Fibroblast of mammary gland (primary cell): ENCODE data around the gene MMP14.

Experiments
- DNase-seq: peaks from one replicate; pipeline ENCODE4 v3.0.0-alpha.2; 2010; ENCODE audit warnings: low read depth
- H3K4me3 ChIP-seq: 2 replicates; pipeline ENCODE4 v1.5.1; 2011; ENCODE audit warnings: low read depth, mild to moderate bottlenecking, low read length, moderate library complexity; ENCODE audit not compliant: control insufficient read depth
- TF ChIP-seq, protein P1 (sequence below): conservative IDR thresholded peaks from 2 replicates; pipeline ENCODE4 v1.5.1; 2011; ENCODE audit warnings: low read depth, low read length, inconsistent platforms; ENCODE audit not compliant: control insufficient read depth, insufficient read depth

Gene MMP14

DNA sequence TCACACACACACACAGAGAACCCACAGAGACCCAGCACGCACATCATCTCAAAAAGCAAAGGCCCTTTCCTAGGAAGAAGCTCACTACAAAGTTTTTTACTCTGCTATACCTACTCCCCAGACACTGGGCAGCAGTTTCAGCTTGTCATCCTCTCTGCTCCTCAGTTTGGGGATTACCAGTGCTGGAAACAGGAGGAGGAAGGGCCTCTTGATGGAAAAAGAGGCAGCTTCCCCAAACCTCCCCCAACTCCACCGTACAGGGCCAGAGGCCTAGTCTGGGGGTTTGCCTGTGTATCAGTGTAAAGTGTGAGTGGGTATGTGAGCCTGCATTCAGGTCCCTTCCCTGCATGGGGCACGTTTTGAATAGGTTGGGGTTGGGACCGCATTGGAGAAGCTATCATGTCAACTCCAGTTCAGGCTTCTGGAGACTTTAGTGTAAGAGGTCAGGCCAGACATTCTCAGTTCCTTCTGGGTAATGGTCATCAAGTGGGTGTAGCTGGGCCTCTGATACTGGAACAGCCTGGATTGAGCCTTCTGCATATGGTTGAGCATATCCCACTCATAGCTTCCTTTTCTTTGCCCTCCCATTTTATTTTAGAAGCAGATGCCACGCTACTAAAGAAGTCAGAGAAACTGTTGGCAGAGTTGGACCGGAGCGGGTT, 47.8 kb downstream of the MMP14 start:
- DNase-seq = no peak
- no peak overlapping the region for H3K4me3 ChIP-seq
- TF ChIP-seq, protein P1, sequence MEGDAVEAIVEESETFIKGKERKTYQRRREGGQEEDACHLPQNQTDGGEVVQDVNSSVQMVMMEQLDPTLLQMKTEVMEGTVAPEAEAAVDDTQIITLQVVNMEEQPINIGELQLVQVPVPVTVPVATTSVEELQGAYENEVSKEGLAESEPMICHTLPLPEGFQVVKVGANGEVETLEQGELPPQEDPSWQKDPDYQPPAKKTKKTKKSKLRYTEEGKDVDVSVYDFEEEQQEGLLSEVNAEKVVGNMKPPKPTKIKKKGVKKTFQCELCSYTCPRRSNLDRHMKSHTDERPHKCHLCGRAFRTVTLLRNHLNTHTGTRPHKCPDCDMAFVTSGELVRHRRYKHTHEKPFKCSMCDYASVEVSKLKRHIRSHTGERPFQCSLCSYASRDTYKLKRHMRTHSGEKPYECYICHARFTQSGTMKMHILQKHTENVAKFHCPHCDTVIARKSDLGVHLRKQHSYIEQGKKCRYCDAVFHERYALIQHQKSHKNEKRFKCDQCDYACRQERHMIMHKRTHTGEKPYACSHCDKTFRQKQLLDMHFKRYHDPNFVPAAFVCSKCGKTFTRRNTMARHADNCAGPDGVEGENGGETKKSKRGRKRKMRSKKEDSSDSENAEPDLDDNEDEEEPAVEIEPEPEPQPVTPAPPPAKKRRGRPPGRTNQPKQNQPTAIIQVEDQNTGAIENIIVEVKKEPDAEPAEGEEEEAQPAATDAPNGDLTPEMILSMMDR = no peak

DNA sequence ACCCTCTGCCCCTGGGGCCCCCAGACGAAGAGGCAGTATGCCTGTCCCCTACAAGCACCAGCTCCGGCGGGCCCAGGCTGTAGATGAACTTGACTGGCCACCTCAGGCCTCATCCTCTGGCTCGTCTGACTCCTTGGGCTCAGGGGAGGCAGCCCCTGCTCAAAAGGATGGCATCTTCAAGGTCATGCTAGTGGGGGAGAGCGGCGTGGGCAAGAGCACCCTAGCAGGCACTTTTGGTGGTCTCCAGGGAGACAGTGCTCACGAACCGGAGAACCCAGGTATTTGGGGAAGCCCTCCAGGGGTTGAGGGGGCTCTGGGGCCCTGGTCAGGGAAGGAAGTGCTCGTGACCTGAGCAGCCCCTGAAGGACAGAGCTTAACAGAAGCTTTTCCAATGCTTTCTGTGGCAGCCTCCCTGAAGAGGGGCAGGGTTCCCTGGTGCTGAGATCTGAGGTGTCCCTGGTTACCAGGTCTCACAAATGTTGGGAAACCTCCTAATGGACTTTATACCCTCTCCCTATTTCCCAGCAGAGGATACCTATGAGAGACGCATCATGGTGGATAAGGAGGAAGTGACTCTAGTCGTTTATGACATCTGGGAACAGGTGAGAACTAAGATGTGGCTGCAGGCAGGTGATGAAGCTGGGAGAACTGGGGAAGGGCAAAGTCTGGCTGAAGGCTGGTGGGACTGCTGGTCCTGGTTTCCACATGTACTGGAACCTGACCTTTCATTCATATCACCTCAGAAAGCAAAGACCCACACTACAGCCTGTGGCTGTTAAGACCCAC, 48.5 kb downstream of the MMP14 start:
- TF ChIP-seq, protein P1 = no peak
- H3K4me3 ChIP-seq = no peak overlapping the region
- DNase-seq = no peak

DNA sequence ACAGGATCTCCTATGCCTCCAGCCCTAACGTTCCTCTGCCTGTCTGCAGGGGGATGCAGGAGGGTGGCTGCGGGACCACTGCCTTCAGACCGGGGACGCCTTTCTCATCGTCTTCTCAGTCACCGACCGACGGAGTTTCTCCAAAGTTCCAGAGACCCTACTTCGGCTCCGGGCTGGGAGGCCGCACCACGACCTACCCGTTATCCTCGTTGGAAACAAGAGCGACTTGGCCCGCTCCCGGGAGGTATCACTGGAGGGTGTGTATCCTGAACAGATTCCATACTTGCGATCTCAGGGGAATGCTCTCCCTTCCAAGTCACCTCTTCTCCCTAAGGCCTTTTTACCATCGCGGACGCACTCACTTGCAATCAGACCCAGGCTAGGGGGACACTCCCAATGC, 49.6 kb downstream of the MMP14 start:
- no peak overlapping the region for H3K4me3 ChIP-seq
- TF ChIP-seq, protein P1 = no peak
- no peak for DNase-seq

DNA sequence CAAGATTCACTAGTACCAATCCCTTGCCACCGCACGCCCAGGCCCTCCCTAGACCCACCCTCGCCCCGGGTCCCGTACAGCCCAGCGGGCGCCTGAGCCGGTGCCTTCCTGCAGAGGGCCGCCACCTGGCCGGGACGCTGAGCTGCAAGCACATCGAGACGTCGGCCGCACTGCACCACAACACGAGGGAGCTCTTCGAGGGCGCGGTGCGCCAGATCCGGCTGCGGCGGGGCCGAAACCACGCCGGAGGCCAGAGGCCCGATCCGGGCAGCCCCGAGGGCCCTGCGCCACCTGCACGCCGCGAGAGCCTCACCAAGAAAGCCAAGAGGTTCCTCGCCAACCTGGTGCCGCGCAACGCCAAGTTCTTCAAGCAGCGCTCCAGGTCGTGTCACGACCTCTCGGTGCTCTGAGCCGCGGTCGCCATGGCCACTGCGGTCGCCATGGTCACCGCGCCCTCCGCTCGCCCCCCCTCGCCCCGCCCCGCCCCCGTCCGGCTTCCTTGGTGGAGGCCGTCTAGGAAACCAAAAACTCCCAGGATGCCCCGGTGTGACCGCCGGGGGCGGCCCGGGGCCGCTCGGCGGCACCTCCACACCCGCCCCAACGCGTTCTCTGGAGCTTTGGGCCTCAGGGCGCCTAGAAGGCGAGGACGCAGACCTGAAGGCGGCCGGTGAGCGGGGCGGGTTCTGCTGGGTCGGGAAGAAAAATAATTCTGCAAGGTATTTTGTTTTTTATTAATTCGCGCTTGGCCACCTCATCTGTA, 50.3 kb downstream of the MMP14 start:
- peak; percentile 47 for DNase-seq
- TF ChIP-seq, protein P1 = no peak
- peak overlapping the region; percentile 34 for H3K4me3 ChIP-seq

DNA sequence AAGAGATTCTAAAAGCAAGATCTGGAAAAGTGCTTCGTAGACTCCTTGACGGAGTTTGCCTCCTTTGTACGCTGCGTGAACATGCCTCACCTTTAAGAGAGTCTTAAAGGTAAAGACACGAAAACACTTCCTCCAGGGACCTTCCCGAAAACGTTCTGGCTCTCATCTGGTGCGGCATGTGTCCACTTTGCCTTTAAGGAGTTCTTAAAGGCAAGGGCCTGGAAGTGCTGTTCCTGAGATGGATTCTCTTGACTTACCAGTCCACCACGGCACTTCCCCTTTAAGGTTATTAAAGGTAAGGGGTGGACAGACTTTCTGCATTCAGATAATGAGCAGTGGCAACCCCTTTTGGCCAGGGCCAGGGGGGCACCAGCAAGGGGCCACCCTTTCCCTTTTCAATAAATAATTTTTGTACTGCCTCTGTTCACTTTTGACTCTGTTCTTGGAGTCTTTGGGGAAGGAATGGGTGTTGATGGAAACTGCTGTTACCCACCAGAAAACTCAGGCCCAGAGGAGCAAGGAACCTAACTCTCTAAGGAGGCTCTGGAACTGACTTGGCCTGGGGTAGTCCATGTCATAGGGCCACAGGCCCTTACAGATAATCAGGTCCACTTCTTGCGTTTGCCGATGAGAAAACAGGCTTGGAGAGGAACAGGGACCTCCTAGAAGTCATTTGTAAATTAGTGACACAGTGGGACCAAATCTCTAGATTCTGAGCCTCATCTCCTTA, 51.0 kb downstream of the MMP14 start:
- TF ChIP-seq, protein P1 = no peak
- peak; percentile 65 for DNase-seq
- peak overlapping the region; percentile 34 for H3K4me3 ChIP-seq

DNA sequence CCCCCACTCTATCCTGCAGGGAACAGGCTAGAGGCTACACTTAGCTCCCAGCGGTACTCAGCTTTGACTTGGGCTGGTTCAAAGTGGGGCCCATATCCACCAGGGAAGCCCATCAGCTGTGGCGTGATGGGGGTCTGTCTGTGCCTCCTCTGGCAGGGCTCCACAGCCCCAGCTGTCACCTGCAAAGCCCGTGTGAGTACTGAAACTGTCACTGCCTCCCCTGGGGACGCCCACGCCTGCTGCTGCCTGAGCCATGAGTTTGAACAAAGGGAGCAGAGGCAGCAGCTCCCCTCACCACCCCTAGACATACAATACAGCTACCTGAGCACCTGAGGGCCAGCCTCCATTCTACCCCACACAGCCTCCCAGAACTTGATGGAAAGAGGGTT, 51.6 kb downstream of the MMP14 start:
- TF ChIP-seq, protein P1 = no peak
- no peak overlapping the region for H3K4me3 ChIP-seq
- no peak for DNase-seq
